ENCODE results near the gene RPH3AL. TPM values are rescaled to one million over a fixed set of nuclear protein-coding genes. Genes with fewer than 3 reads are reported as not detected.

Gene RPH3AL
- total and polyA plus RNA-seq, 4 donors = 1.6 to 18.1 (median 8.0) TPM

DNA sequence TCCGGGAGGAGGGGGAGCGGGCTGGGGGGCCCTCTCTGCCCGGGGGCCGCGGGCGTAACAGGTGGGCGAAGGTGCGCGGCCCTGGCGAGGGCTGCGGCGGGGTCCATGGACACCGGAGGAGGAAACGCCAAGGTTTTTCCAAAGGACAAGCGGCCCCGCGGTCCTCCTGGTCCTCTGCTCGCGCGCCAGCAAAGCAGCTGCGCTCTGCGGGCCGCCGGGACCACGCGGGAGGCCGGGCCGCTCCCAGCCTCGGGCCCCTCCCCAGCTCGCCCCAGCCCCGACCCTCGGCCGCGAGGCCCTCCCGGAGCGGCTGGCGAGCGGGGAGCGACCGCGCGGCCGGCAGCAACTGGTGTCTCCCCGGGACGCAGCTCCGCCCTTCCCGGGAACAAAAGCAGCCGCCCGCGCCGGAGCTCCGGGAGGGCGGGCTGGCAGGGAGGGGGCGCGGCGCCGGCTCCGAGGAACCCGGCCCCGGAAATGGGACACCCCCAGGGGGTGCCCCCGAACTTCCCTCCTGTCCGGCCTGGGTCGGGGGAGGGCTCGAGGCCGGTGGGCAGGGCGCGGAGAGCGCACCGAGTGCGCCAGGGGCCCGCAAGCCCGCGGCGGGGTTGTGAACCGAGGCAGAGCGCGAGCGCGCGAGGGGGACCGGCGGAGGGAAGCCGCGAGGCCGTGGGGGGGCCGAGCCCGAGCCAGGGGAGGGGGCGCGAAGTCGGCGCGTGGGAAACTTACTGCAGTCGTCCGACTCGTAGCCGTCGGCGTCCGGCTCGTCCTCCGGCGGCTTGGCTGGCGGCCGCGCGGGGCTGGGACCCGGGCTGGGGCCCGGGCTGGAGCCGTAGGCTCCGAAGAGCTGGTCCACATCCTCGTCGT, 172.0 kb downstream of the RPH3AL start:
- H3K4me3 ChIP-seq (ENCODE audit: low read length in 2 of 2) = peak overlapping the region in 1 of 2 donors; percentile 12
- H3K27me3 ChIP-seq (ENCODE audit: control insufficient read depth in 1 of 2, insufficient read depth in 2 of 2, low read length in 1 of 2) = no peaks in the 10 kb centered on the region
- DNase-seq = no peak
- no peaks in the 10 kb centered on the region for H3K9me3 ChIP-seq (ENCODE audit: control insufficient read depth, low read length)
- no peak overlapping the region for H3K27ac ChIP-seq (ENCODE audit: low read depth in 1 of 2, low read length in 2 of 2)
- WGBS, 2 donors = 1 to 2% methylated on average over 77 to 112 of the region's 112 CpGs
- ATAC-seq (ENCODE audit: low FRiP score) = no peak
- intact Hi-C loops (cut with DNase I) = no loop called here
- H3K4me1 ChIP-seq (ENCODE audit: control insufficient read depth in 1 of 2, insufficient read depth in 2 of 2, low read length in 2 of 2) = no peaks in the 10 kb centered on the region
- H3K36me3 ChIP-seq (ENCODE audit: control insufficient read depth in 1 of 2, insufficient read depth in 2 of 2, low read length in 1 of 2) = no peaks in the 10 kb centered on the region

DNA sequence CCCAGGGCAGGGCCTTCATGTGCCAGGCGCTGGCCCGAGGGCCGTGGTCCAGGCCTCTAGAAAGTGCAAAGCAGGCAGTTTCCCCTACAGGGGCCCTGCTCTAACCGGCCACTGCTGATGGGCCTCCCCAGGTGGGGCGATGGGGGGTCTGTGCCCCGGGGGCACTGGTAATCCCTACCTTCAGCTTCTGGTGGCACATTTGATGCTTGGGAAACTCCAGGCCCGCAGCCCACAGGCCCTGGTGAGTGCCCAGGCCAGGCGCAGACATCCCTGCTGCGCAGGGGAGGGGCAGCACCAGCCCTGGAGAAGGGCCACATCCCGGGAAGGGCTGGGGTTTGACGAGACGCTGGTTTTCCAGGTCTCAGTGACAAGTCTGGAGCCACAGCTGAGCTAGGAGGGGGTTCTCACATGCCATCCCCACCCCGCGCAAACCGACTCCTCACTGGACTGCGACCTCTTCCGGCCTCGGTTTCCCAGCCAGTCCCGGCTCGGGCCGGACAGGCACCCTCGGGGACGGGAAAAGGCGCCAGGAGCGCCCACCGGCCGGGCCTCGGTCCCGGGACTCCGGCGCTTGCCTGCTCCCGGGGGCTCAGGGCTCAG, 172.7 kb downstream of the RPH3AL start:
- intact Hi-C loops (cut with DNase I) = no loop called here
- DNase-seq (no peak), ATAC-seq (ENCODE audit: low FRiP score) (peak; percentile 40)
- H3K27me3 ChIP-seq (ENCODE audit: control insufficient read depth in 1 of 2, insufficient read depth in 2 of 2, low read length in 1 of 2) = no peaks in the 10 kb centered on the region
- H3K36me3 ChIP-seq (ENCODE audit: control insufficient read depth in 1 of 2, insufficient read depth in 2 of 2, low read length in 1 of 2) = no peaks in the 10 kb centered on the region
- WGBS, 2 donors = 29 to 34% methylated on average over 24 to 32 of the region's 32 CpGs
- no peaks in the 10 kb centered on the region for H3K9me3 ChIP-seq (ENCODE audit: control insufficient read depth, low read length)
- H3K4me1 ChIP-seq (ENCODE audit: control insufficient read depth in 1 of 2, insufficient read depth in 2 of 2, low read length in 2 of 2) = no peaks in the 10 kb centered on the region
- H3K27ac ChIP-seq (ENCODE audit: low read depth in 1 of 2, low read length in 2 of 2) = no peak overlapping the region
- H3K4me3 ChIP-seq (ENCODE audit: low read length in 2 of 2) = no peak overlapping the region

DNA sequence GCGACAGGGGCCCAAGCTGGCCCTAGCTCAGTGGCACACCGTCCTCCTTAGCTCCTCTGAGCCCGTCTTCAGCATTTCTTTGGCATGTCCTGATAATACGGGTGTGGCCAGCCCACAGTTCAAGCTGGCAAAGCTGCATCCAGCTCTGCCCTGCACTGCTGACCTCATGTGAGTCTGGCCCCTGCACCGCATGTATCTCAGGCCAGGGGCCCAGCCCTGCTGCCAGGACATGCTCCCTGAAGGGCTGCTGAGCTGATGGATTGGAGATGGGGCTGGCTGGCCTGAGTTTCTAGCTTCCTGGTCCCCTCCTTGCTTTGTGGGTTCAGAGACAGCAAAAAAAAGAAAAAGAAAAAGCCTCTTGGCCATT, 173.6 kb downstream of the RPH3AL start:
- Histone ChIP-seq H3K9me3 (ENCODE audit: control insufficient read depth, low read length) (no peaks in the 10 kb centered on the region), H3K27ac (ENCODE audit: low read depth in 1 of 2, low read length in 2 of 2) (no peak overlapping the region), H3K36me3 (ENCODE audit: control insufficient read depth in 1 of 2, insufficient read depth in 2 of 2, low read length in 1 of 2) (no peaks in the 10 kb centered on the region), H3K4me3 (ENCODE audit: low read length in 2 of 2) (no peak overlapping the region), H3K27me3 (ENCODE audit: control insufficient read depth in 1 of 2, insufficient read depth in 2 of 2, low read length in 1 of 2) (no peaks in the 10 kb centered on the region), H3K4me1 (ENCODE audit: control insufficient read depth in 1 of 2, insufficient read depth in 2 of 2, low read length in 2 of 2) (no peaks in the 10 kb centered on the region)
- DNase-seq (no peak), ATAC-seq (ENCODE audit: low FRiP score) (no peak)
- intact Hi-C loops (cut with DNase I) = no loop called here
- 63 to 75% methylated on average over 5 of the region's 5 CpGs for WGBS, 2 donors

DNA sequence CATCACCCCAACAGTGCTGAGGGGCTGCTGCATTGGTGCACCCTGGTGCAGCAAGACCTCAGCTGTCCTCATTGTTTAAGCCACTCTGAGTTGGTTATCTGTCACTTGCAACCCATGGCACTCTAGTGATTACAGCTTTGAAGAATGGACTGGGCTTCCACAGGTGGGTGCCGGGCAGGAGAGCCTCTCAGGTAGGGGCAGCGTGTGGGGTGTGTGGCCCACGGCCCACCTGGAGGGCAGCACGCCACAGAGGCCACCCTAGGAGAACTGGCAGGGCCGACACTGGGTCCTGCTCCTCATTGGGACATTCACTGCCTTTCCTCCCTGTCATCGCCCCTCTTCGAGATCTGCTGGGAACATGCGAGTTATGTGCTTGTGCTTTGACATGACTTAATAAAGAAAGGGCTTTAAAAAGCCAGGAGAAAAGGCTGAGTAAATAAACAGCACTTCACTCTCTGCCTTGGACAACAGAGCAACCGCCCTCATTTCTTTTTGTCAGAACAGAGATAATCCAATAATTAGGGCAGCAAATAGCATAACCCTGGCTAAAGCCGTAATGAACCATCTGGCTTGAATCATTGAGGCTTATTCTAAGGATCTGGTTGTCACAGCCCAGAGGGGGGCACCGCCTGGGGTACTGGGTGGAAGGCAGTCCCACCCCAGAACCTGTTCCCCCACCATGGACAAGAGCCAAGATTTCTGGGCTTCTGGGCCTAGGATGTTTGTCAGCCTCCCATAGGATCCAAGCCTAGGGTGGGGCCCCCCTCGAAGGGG, 174.1 kb downstream of the RPH3AL start:
- Histone ChIP-seq H3K27ac (ENCODE audit: low read depth in 1 of 2, low read length in 2 of 2) (no peak overlapping the region), H3K27me3 (ENCODE audit: control insufficient read depth in 1 of 2, insufficient read depth in 2 of 2, low read length in 1 of 2) (no peaks in the 10 kb centered on the region), H3K4me1 (ENCODE audit: control insufficient read depth in 1 of 2, insufficient read depth in 2 of 2, low read length in 2 of 2) (no peaks in the 10 kb centered on the region), H3K36me3 (ENCODE audit: control insufficient read depth in 1 of 2, insufficient read depth in 2 of 2, low read length in 1 of 2) (no peaks in the 10 kb centered on the region), H3K4me3 (ENCODE audit: low read length in 2 of 2) (no peak overlapping the region), H3K9me3 (ENCODE audit: control insufficient read depth, low read length) (no peaks in the 10 kb centered on the region)
- intact Hi-C loops (cut with DNase I) = no loop called here
- DNase-seq (no peak), ATAC-seq (ENCODE audit: low FRiP score) (no peak)
- 85 to 88% methylated on average over 12 of the region's 12 CpGs for WGBS, 2 donors

- DNase-seq (no peak), ATAC-seq (ENCODE audit: low FRiP score) (no peak)
- Histone ChIP-seq H3K36me3 (ENCODE audit: control insufficient read depth in 1 of 2, insufficient read depth in 2 of 2, low read length in 1 of 2) (no peaks in the 10 kb centered on the region), H3K27me3 (ENCODE audit: control insufficient read depth in 1 of 2, insufficient read depth in 2 of 2, low read length in 1 of 2) (no peaks in the 10 kb centered on the region), H3K4me3 (ENCODE audit: low read length in 2 of 2) (no peak overlapping the region), H3K9me3 (ENCODE audit: control insufficient read depth, low read length) (no peaks in the 10 kb centered on the region), H3K27ac (ENCODE audit: low read depth in 1 of 2, low read length in 2 of 2) (no peak overlapping the region), H3K4me1 (ENCODE audit: control insufficient read depth in 1 of 2, insufficient read depth in 2 of 2, low read length in 2 of 2) (no peaks in the 10 kb centered on the region)
- intact Hi-C loops (cut with DNase I) = no loop called here
- WGBS, 2 donors = 92 to 93% methylated on average over 6 of the region's 6 CpGs
Measured at GRCh38 chr17:177762-178161, 174.8 kb downstream of the RPH3AL start.

- Histone ChIP-seq H3K27me3 (ENCODE audit: control insufficient read depth in 1 of 2, insufficient read depth in 2 of 2, low read length in 1 of 2) (no peaks in the 10 kb centered on the region), H3K4me3 (ENCODE audit: low read length in 2 of 2) (no peak overlapping the region), H3K9me3 (ENCODE audit: control insufficient read depth, low read length) (no peaks in the 10 kb centered on the region), H3K36me3 (ENCODE audit: control insufficient read depth in 1 of 2, insufficient read depth in 2 of 2, low read length in 1 of 2) (no peaks in the 10 kb centered on the region), H3K4me1 (ENCODE audit: control insufficient read depth in 1 of 2, insufficient read depth in 2 of 2, low read length in 2 of 2) (no peaks in the 10 kb centered on the region), H3K27ac (ENCODE audit: low read depth in 1 of 2, low read length in 2 of 2) (no peak overlapping the region)
- intact Hi-C loops (cut with DNase I) = no loop called here
- ATAC-seq (ENCODE audit: low FRiP score) (no peak), DNase-seq (no peak)
- 81 to 86% methylated on average over 3 of the region's 3 CpGs for WGBS, 2 donors
Measured at GRCh38 chr17:177155-177554, 175.5 kb downstream of the RPH3AL start.

DNA sequence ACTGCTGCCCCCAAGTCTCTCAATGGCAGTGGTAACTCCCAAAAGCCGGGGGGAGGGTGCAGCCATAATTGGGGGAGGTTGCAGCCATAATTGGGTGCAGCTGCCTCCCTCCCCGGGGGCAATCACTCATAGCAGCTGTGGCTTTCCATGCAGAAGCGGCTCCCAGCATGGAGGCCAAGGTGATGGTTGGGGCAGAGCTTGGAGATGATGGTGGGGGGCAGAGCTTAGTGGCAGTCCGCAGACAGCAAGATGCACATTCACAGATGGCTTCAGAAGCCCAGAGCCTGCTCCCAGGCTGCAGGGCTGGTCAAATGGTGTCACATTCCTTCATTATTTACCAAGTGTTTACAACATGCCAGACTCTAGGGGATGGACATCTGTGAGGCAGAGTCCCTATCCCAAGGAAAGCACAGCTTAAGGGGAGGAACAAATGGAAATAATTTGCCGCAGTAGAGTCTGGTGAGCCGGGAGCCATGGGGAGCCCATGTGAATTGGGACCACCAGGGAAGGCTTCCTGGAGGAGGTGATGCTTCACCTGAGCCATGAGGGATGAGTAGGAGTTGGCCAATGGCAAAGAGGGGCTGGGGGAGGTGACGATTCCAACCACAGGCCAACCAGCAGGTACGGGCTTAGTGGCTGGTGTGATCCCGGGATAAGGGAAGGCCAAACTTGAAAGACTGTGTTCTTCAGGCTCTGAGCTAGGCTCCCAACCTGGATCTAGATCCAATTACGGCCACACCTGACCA, 179.3 kb downstream of the RPH3AL start:
- no peak overlapping the region for H3K27ac ChIP-seq (ENCODE audit: low read depth in 1 of 2, low read length in 2 of 2)
- H3K4me1 ChIP-seq (ENCODE audit: control insufficient read depth in 1 of 2, insufficient read depth in 2 of 2, low read length in 2 of 2) = no peaks in the 10 kb centered on the region
- no peaks in the 10 kb centered on the region for H3K27me3 ChIP-seq (ENCODE audit: control insufficient read depth in 1 of 2, insufficient read depth in 2 of 2, low read length in 1 of 2)
- no peak overlapping the region for H3K4me3 ChIP-seq (ENCODE audit: low read length in 2 of 2)
- DNase-seq (no peak), ATAC-seq (ENCODE audit: low FRiP score) (no peak)
- 77 to 89% methylated on average over 10 of the region's 10 CpGs for WGBS, 2 donors
- H3K9me3 ChIP-seq (ENCODE audit: control insufficient read depth, low read length) = no peaks in the 10 kb centered on the region
- no peaks in the 10 kb centered on the region for H3K36me3 ChIP-seq (ENCODE audit: control insufficient read depth in 1 of 2, insufficient read depth in 2 of 2, low read length in 1 of 2)
- intact Hi-C loops (cut with DNase I) = no loop called here

GRCh38 chr17:172401-172800, 180.2 kb downstream of the RPH3AL start:
- ATAC-seq (ENCODE audit: low FRiP score) (no peak), DNase-seq (peak in 1 of 2 donors; percentile 36)
- H3K4me3 ChIP-seq (ENCODE audit: low read length in 2 of 2) = no peak overlapping the region
- no peaks in the 10 kb centered on the region for H3K9me3 ChIP-seq (ENCODE audit: control insufficient read depth, low read length)
- H3K27me3 ChIP-seq (ENCODE audit: control insufficient read depth in 1 of 2, insufficient read depth in 2 of 2, low read length in 1 of 2) = no peaks in the 10 kb centered on the region
- WGBS, 2 donors = 88 to 89% methylated on average over 11 of the region's 11 CpGs
- no peaks in the 10 kb centered on the region for H3K4me1 ChIP-seq (ENCODE audit: control insufficient read depth in 1 of 2, insufficient read depth in 2 of 2, low read length in 2 of 2)
- intact Hi-C loops (cut with DNase I) = no loop called here
- no peak overlapping the region for H3K27ac ChIP-seq (ENCODE audit: low read depth in 1 of 2, low read length in 2 of 2)
- no peaks in the 10 kb centered on the region for H3K36me3 ChIP-seq (ENCODE audit: control insufficient read depth in 1 of 2, insufficient read depth in 2 of 2, low read length in 1 of 2)

All from aorta (tissue), 5 donors.